ENCODE measurements around the gene PTPN22. TPM values are rescaled to one million over a fixed set of nuclear protein-coding genes. Genes with fewer than 3 reads are reported as not detected.
A peak's percentile ranks its signal among the peaks of the same experiment; 100 is the strongest.

Gene PTPN22
- total RNA-seq, 3 donors from 2014 or later: 39.9 to 49.3 (median 46.8) TPM

DNA sequence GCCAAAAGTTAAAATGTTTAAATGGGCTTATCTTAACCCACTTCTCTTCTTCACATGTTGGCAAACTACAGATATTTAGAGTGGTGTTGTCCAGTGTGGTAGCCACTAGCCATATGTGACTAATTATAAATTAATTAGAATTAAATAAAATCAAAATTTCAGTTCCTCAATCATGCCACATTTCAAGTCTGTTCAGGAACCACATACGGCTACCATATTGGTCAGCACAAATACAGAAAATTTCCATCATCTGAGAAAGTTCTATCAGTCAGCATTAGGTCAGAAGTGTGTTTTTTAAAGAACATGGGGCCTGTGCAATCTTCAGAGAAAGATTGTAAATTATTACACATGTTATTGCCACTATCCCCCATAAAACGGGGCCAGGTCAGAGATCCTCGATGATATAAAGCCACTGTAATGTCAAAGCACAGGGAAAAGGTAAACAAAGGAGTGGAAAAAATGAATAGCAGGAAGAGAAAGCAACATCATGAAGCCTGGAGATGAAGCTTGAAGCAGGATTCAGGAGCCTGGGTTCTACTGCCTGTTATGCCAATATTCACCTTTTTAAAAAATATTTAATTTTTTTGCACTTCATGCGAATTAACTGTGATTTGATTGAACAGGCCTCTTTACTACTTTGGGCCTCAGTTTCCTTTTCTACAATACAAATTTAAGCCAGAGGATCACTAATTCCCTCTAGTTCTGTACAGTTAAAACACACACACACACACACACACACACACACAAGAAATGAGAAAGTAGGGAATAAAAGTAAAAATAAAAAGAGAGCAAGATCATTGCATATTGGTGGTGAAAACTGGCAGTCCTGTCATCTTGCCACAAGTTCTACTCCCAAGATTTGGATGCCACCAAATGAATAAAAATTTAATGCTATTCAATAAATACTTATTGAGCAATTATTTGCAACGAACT, 61.6 kb downstream of the PTPN22 start:
- Mint-ChIP-seq H3K4me3 (peak overlapping the region; percentile 97), H3K36me3 (ENCODE audit: insufficient read depth) (peaks cover 10% of the 10 kb centered on the region)

DNA sequence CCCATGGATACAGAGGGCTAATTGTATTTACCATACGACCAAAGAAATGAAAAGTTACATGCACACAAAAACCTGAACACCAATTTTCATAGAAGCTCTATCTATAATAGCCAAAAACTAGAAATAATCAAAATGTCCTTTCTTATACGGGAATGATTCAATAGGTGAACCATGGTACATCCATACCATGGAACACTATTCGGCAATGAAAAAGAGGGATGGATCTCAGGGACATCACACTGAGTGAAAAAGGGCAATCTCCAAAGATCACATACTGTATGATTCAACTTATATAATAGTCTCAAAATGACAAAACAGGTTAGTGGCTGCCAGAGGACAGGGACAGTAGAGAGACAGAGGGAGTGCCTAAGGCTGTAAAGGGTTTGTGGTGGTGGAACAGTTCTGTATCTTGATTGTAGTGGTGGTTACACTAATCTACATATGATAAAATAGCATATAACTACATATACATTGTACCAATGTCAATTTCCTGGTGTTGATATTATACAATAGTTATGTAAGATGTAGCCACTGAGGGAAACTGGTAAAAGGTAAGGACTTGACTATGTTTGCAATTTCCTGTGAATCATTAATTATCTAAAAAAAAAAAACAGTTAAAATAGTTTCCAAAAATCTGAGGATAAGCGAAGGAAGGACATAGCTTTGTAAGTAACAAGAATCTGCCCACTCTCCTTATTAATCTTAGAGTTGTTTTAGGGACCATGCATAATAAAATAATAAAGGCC, 62.9 kb downstream of the PTPN22 start:
- no peaks in the 10 kb centered on the region for H3K27me3 Mint-ChIP-seq (ENCODE audit: low read depth)
- ATAC-seq: no peak
- H3K4me3 Mint-ChIP-seq: no peak overlapping the region

More for the DNA sequence above, 61.6 kb downstream of the PTPN22 start:
- H3K4me1 Mint-ChIP-seq (ENCODE audit: low read depth): peaks cover 47% of the 10 kb centered on the region
- H3K27me3 Mint-ChIP-seq (ENCODE audit: low read depth): no peaks in the 10 kb centered on the region
- DNase-seq: no peak
- H3K9me3 Mint-ChIP-seq: no peaks in the 10 kb centered on the region
- ATAC-seq: no peak

DNA sequence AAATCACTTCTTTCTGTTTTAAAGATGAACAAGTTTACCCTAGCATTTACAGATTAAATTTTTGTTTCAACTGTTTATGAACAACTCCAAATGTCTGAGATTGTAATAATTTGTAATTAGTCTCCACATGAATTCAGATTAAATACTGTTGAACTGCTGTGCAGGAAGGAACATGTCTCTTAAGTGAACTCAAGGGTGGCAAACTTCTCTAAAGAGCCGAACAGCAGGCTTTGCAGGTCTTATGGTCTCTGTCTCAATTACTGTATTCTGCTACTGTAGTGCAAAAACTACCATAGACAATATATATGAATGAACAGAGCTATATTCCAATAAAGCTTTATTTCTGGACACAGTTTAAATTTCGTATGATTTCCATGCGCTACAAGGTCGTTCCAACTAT, 65.9 kb downstream of the PTPN22 start:
- H3K4me1 Mint-ChIP-seq (ENCODE audit: low read depth): peaks cover 82% of the 10 kb centered on the region
- peaks cover 16% of the 10 kb centered on the region for H3K36me3 Mint-ChIP-seq (ENCODE audit: insufficient read depth)
- no peak overlapping the region for H3K4me3 Mint-ChIP-seq
- no peaks in the 10 kb centered on the region for H3K9me3 Mint-ChIP-seq
- no peaks in the 10 kb centered on the region for H3K27me3 Mint-ChIP-seq (ENCODE audit: low read depth)
- ATAC-seq (no peak), DNase-seq (no peak)

More for the DNA sequence above, 62.9 kb downstream of the PTPN22 start:
- no peak for DNase-seq
- Mint-ChIP-seq H3K4me1 (ENCODE audit: low read depth) (peaks cover 58% of the 10 kb centered on the region), H3K36me3 (ENCODE audit: insufficient read depth) (peaks cover 11% of the 10 kb centered on the region), H3K9me3 (no peaks in the 10 kb centered on the region)

DNA sequence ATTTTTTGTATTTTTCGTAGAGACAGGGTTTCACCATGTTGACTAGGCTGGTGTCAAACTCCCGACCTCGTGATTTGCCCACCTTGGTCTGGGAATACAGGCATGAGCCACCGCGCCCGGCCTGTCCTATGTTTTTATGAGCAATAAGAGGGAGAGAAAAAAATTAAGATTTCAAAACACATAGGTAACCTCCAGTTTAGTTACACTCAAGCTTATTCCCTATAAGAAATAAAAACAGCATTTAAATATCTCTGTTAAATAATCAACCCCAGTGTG, 66.3 kb downstream of the PTPN22 start:
- H3K4me3 Mint-ChIP-seq: no peak overlapping the region
- H3K9me3 Mint-ChIP-seq: no peaks in the 10 kb centered on the region
- H3K36me3 Mint-ChIP-seq (ENCODE audit: insufficient read depth): peaks cover 16% of the 10 kb centered on the region
- ATAC-seq (no peak), DNase-seq (no peak)
- peaks cover 83% of the 10 kb centered on the region for H3K4me1 Mint-ChIP-seq (ENCODE audit: low read depth)
- H3K27me3 Mint-ChIP-seq (ENCODE audit: low read depth): no peaks in the 10 kb centered on the region

DNA sequence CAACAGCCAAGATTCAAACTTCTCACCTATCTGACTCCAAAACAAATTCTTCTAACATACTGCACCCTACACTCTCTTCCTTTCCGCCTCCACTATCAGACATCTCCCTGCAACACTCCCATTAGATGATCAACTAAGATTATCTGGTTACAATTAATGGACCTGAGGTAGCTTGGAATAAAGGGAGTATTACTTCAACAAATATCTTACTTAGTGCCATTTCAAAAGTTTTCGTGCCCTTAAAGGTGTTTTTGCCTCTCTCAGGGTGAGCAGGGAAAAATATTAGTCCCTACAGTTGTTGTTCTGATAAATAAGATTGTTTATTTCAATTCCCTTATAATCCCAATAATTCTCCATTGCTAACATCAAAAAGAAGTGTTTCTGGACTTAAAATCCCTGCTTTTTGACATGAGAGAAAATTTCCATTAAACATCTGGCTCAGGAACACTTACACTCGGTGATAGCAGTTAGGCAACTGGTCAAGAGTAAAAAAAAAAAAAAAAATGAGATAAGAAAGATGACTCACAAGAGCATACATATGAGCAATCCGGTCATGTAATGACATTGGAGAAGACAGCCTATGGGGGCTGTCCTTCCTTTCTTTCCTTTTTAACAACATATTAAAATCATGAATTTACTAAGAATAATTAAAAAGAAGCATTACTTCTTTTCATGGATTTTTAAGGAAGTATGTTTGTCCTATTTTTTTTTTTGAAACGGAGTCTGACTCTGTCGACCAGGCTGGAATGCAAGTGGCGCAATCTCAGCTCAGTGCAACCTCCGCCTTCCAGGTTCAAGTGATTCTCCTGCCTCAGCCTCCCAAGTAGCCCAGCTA, 66.9 kb downstream of the PTPN22 start:
- peaks cover 15% of the 10 kb centered on the region for H3K36me3 Mint-ChIP-seq (ENCODE audit: insufficient read depth)
- peaks cover 82% of the 10 kb centered on the region for H3K4me1 Mint-ChIP-seq (ENCODE audit: low read depth)
- no peak for DNase-seq
- H3K27me3 Mint-ChIP-seq (ENCODE audit: low read depth): no peaks in the 10 kb centered on the region
- no peak overlapping the region for H3K4me3 Mint-ChIP-seq
- peak; percentile 37 to 55 for ATAC-seq
- no peaks in the 10 kb centered on the region for H3K9me3 Mint-ChIP-seq

DNA sequence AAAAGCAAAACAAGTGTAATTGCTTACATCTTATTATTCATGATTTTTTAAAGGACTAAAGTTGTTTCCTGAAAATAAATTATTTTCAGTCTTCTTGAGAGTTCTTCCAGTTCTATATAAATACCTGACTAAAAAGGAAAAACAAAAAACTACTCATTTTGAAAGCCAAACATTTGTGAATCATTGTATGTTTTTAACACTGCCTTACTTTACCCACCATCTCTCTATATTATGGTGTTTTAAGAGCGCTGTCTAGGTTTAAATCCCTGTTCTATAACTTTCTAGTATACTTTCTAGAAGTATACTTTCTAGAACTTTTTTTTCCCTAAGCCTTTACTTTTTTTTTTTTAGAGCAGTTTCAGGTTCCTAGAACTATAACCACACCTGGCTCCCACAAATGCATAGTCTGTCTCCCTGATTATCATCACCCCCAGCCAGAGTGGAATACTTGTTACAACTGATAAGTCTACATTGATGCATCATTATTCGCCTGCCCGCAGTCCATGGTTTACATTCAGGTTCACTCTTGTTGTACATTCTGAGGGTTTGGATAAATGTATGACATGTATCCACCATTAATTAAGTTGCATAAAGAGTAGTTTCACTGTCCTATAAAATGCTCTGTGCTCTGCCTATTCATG, 69.0 kb downstream of the PTPN22 start:
- Mint-ChIP-seq H3K4me1 (ENCODE audit: low read depth) (peaks cover 81% of the 10 kb centered on the region), H3K27me3 (ENCODE audit: low read depth) (no peaks in the 10 kb centered on the region), H3K4me3 (no peak overlapping the region), H3K9me3 (no peaks in the 10 kb centered on the region), H3K36me3 (ENCODE audit: insufficient read depth) (peaks cover 15% of the 10 kb centered on the region)
- ATAC-seq: peak; percentile 70 to 73
- no peak for DNase-seq

DNA sequence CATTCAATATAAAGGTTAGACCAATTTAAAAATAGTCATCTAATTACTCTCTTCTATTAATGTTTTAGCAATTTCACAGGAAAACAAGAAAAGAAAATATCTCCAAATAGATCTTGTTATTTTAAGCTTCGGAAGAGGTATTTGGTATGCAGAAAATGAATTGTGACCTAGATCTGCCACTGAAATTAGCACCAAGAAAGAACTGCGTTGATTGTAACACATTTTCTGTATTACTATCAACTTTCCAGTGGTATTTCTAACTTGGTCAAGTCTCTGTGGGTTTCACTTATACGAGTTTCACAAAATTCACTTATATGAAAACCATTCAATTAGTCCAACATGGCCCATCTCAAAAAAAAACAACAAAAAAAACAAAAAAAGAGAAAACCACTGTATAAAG, 71.0 kb downstream of the PTPN22 start:
- Mint-ChIP-seq H3K27me3 (ENCODE audit: low read depth) (no peaks in the 10 kb centered on the region), H3K9me3 (no peaks in the 10 kb centered on the region), H3K4me1 (ENCODE audit: low read depth) (peaks cover 72% of the 10 kb centered on the region), H3K4me3 (no peak overlapping the region), H3K36me3 (ENCODE audit: insufficient read depth) (peaks cover 27% of the 10 kb centered on the region)
- no peak for ATAC-seq
- no peak for DNase-seq

DNA sequence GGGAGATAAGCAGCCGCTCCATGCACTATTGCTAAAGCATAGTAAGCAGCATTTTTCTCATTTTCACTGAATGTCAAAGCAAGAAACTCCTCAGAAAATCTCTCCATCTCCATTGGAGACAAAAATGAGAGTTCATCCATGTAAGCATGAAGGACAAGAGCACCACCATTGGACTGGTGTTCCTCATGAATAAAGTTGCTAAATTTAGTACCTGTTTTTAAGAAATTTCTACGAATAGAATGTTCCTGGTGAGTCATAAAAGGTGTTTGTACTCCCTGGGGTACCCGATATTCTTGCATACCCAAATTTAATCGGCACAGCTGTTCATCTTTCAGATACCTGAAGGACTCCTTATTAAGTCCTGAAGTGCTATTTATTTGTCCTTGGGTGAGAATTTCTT, 74.0 kb downstream of the PTPN22 start:
- H3K4me1 Mint-ChIP-seq (ENCODE audit: low read depth): peaks cover 68% of the 10 kb centered on the region
- no peaks in the 10 kb centered on the region for H3K27me3 Mint-ChIP-seq (ENCODE audit: low read depth)
- no peak overlapping the region for H3K4me3 Mint-ChIP-seq
- H3K36me3 Mint-ChIP-seq (ENCODE audit: insufficient read depth): peaks cover 40% of the 10 kb centered on the region
- no peaks in the 10 kb centered on the region for H3K9me3 Mint-ChIP-seq
- DNase-seq: no peak
- ATAC-seq: no peak

DNA sequence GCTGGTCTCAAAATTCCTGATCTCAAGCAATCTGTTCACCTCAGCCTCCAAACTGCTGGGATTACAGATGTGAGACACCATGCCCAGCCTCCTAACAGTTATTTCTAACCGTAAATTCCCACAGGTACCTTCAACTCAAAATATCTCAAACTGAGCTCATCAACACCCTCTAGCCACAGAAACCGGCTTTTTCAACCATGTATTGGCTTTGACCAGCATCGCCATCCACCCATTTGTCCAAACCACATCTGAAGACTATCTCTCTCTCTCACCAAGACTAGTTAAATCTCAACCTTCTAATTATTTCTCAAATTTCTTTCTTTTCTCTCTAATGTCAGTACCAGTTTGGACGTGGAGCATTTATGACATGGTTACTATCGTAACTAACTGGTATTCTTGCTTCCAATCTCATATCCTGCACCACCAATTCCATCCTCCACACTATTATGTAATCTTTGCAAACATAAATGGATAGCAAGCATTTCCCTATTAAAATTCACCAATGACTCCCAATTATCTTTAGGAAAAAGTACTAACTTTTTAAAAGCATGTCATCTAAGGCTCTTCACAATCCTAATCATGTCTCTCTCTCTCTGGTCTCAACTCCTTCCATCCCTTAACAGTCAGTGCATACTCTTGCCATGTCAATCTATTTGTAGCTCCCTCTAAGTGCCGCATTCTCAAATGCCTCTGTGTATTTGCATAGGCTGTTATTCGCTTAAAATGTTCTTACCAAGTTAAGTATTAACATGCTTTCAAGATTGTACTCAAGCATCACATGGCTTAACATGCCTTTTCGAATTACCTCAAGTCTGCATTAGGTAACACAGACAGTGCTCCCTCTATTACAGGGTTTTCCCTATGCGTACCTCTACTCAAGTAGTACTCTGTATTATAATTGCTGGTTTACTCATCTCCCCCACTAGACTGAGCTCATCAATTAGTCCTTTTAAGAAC, 77.4 kb downstream of the PTPN22 start:
- H3K4me1 Mint-ChIP-seq (ENCODE audit: low read depth): peaks cover 67% of the 10 kb centered on the region
- no peaks in the 10 kb centered on the region for H3K27me3 Mint-ChIP-seq (ENCODE audit: low read depth)
- no peak overlapping the region for H3K4me3 Mint-ChIP-seq
- peaks cover 49% of the 10 kb centered on the region for H3K36me3 Mint-ChIP-seq (ENCODE audit: insufficient read depth)
- ATAC-seq (no peak), DNase-seq (no peak)
- H3K9me3 Mint-ChIP-seq: no peaks in the 10 kb centered on the region

DNA sequence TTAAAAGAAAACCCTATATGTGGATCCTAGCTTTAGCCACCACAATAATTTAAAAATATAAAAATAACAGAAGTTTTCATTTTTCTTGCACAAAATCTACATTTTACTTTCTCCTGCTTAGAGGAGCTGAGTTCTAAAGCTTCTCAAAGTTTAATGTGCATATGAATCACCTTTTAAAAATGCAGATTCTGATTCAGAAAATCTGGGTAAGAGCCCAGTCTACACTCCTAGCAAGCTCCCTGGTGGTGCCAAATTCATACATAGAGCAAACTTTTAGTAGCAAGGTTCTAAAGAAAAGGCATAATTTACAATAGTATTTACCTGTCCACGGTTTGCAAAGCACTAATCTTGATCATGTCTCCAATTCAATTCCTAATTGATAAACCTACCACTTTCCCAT, 78.5 kb downstream of the PTPN22 start:
- peaks cover 51% of the 10 kb centered on the region for H3K36me3 Mint-ChIP-seq (ENCODE audit: insufficient read depth)
- H3K4me1 Mint-ChIP-seq (ENCODE audit: low read depth): peaks cover 68% of the 10 kb centered on the region
- no peaks in the 10 kb centered on the region for H3K9me3 Mint-ChIP-seq
- no peak overlapping the region for H3K4me3 Mint-ChIP-seq
- no peaks in the 10 kb centered on the region for H3K27me3 Mint-ChIP-seq (ENCODE audit: low read depth)
- ATAC-seq (peak in 1 of 2 donors; percentile 37), DNase-seq (no peak)

DNA sequence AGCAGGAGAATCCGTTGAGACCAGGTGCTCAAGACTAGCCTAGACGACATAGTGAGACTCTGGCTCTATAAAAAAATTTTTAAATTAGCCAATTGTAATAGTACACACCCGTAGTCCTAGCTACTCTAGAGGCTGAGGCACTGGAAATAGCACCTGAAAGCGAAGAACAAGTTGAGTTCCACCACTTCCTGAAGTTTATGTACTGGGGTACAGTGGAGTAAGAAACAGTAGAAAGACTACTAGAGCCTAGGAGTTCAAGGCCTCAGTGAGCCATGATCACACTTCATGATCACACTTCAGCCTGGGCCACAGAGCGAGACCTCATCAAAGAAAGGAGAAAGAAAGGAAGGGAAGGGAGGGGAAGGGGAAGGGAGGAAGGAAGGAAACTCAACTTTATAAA, 79.0 kb downstream of the PTPN22 start:
- Mint-ChIP-seq H3K27me3 (ENCODE audit: low read depth) (no peaks in the 10 kb centered on the region), H3K36me3 (ENCODE audit: insufficient read depth) (peaks cover 48% of the 10 kb centered on the region), H3K9me3 (no peaks in the 10 kb centered on the region), H3K4me1 (ENCODE audit: low read depth) (peaks cover 68% of the 10 kb centered on the region), H3K4me3 (no peak overlapping the region)
- ATAC-seq: peak; percentile 47 to 70
- no peak for DNase-seq

DNA sequence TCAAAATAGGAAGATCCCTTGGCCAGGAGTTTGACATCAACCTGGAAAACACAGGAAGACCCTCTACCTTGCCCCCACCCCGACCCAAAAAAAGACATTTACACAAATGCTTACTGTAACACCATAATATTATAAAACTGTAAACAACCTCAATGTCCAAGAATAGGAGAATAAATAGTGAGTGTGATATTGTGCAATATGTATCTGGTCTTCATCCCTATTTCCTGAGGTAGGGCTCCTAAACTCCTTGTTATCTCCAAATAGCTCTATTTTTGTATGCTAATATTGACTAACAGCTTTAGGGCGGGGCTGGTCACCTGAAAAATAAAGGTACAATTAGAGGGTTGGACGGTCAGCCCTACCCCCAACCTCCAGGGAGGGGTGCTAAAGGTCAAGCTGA, 82.7 kb downstream of the PTPN22 start:
- DNase-seq: no peak
- no peaks in the 10 kb centered on the region for H3K27me3 Mint-ChIP-seq (ENCODE audit: low read depth)
- no peak for ATAC-seq
- H3K9me3 Mint-ChIP-seq: no peaks in the 10 kb centered on the region
- peaks cover 29% of the 10 kb centered on the region for H3K36me3 Mint-ChIP-seq (ENCODE audit: insufficient read depth)
- peaks cover 71% of the 10 kb centered on the region for H3K4me1 Mint-ChIP-seq (ENCODE audit: low read depth)
- H3K4me3 Mint-ChIP-seq: no peak overlapping the region

DNA sequence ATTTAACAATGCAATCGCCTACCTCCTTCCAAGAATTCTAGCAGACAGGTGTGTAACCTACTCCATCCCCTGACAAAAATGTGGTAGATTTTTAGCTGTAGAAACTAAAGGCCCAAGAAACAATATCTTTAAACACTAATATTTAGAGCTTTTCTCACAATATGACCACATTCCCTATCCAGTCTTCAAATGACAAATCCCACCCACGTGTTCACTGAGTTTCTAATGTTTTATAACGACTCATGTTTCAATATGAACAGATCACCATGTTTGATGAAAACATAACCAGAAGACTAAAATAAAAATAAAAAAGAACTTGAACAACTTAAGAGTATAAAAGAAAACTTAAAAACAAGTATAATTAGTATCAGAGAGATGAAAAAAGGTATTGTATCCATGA, 83.8 kb downstream of the PTPN22 start:
- H3K4me3 Mint-ChIP-seq: no peak overlapping the region
- H3K9me3 Mint-ChIP-seq: no peaks in the 10 kb centered on the region
- H3K36me3 Mint-ChIP-seq (ENCODE audit: insufficient read depth): peaks cover 29% of the 10 kb centered on the region
- DNase-seq: no peak
- H3K27me3 Mint-ChIP-seq (ENCODE audit: low read depth): no peaks in the 10 kb centered on the region
- peaks cover 65% of the 10 kb centered on the region for H3K4me1 Mint-ChIP-seq (ENCODE audit: low read depth)
- peak; percentile 11 to 25 for ATAC-seq
